ENCODE measurements around the gene CREBL2. TPM values are rescaled to one million over a fixed set of nuclear protein-coding genes. Genes with fewer than 3 reads are reported as not detected.
A peak's percentile ranks its signal among the peaks of the same experiment; 100 is the strongest.
"Not testable (repeated sequence)": the region's sequence is repeated elsewhere in the genome, so short reads cannot be mapped to it uniquely, and the experiment has no call there.

CREBL2 gene, protein sequence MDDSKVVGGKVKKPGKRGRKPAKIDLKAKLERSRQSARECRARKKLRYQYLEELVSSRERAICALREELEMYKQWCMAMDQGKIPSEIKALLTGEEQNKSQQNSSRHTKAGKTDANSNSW
- 9.9 TPM for polyA plus RNA-seq (2012; ENCODE audit: low read depth, missing spikeins)

DNA sequence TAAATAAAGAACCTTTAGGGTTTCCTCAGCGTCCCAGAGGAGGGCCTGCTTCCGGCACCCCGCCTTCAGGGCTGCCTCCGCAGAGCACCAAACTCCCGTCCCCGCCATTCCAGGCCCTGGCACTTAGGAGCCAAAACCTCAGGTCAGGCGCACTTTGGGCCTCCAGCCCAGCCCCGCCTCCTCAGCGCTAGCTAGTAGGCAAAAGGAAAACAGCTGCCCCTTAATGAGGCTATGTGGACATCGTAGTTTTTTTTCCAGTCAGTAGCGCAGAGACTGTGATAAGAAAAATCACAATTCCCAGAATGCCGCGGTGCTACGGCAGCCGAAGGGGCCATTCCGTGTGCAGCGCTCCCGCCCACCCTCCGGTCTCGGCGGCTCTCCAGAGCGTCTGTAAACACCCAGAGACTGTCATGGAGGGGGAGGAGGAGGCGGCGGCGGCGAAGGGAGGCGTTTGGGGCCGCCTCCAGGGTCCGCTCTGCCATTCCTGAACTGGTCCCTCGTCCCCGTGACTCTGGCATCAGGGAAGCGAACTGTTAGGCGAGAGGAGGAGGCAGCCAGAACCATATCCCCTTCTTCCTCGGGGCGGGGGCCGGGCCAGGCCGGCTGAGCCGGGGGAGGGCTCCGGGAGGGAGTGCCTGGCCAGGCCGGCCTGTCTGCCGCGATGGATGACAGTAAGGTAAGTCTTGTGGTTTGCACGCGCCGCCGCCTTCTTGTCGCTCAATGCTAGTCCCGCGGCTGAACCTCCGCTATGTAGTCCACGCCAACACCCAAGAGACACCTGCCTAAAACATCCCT, at the start of gene CREBL2:
Gene CREBL2 (plus strand): TSS at position 365 of the 795 bp plus-strand sequence. CDS start 297 bp downstream, at position 662.
- TF ChIP-seq POU2F2 (IDR thresholded peaks at IDR 0.05; ENCODE audit: low read depth, low read length) (no peak), SPI1 (IDR thresholded peaks at IDR 0.05; ENCODE audit: low read depth, low read length) (no peak), PAX5 (IDR thresholded peaks at IDR 0.05; ENCODE audit: insufficient read depth, low read length, severe bottlenecking) (no peak), POLR2A (IDR thresholded peaks at IDR 0.05; ENCODE audit: low read depth, low read length) (peak; percentile 45), POLR2AphosphoS5 (IDR thresholded peaks at IDR 0.05; ENCODE audit: low read depth, low read length) (peak; percentile 65), TAF1 (IDR thresholded peaks at IDR 0.05; ENCODE audit: low read depth, low read length) (no peak; the same call in 1 of the 2 replicates)
- peak; percentile 92 for FAIRE-seq

DNA sequence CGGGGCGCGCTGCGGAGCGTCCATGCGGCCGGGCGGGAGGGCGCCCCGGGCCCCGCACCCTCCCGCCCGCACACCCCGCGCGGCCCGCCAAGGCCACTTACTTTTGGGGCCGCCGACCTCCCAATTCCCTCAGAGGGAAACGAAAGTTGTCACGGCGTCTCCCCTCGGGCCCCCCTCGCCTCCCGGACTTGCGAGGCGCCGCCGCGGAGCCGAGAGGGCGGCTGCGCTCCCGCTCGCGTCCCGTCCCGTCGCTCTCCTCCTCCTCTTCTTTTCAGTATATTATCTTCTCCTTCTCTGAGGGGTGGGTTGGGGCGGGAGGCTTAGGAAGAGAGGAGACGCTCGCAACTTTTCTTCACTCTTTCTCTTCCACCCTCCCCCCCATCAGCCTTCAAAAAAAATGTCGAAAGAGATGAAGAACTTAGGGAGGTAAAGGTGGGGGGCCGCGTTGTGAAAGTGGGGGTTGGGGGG, 49.6 kb upstream of the CREBL2 start:
- DNase-seq (ENCODE audit: insufficient read length, low spot score) (no peak), FAIRE-seq (no peak)
- 0 out of 2 replicates have a peak, but pooled peaks have one; percentile 28 for TF ChIP-seq TAF1 (IDR thresholded peaks at IDR 0.05; ENCODE audit: low read depth, low read length)
- TF ChIP-seq POU2F2 (IDR thresholded peaks at IDR 0.05; ENCODE audit: low read depth, low read length) = no peak
- TF ChIP-seq POLR2AphosphoS5 (IDR thresholded peaks at IDR 0.05; ENCODE audit: low read depth, low read length) = no peak

More for the DNA sequence above, at the start of gene CREBL2:
- DNase-seq (ENCODE audit: insufficient read length, low spot score) = peak; percentile 73

DNA sequence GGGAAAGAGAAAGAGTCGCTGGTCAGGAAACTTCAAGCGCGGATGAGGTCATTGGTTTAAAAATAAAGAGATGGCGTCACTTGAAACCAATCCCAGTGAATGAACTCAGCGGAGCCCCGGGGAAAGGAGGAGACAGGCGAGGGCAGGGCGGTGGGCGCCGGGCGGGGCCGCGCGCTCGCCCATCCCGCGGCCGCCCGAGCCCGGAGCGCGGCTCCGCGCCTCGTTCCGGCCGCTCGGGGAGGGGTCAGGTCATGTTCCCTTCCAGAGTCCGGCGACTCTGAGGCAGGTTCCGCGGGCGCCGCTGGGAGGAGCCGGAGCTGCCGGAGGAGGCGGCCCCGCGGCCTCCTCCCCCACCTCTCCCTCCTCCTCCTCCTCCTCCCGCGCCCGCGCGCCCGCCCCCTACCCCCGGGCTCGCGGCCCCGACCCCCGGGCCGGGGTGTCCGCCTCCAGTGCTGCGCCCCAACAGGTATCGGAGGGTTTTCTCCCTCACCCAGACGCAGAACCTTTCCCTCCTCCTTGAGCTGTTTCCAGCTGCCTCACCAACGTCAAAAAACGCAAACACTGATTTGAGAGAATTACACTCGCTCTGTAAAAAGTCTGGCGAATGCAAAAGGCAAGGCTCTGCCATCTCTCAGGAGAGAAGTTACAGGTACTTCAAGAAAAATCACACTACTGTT, 49.0 kb upstream of the CREBL2 start, which contains the start of gene DUSP16:
Gene DUSP16 (minus strand): TSS at position 279 of the 677 bp plus-strand sequence. CDS start 41,765 bp downstream, outside the sequence.
- TF ChIP-seq TAF1 (IDR thresholded peaks at IDR 0.05; ENCODE audit: low read depth, low read length) (peak; percentile 35; the same call in 1 of the 2 replicates), SPI1 (IDR thresholded peaks at IDR 0.05; ENCODE audit: low read depth, low read length) (no peak), POLR2A (IDR thresholded peaks at IDR 0.05; ENCODE audit: low read depth, low read length) (peak; percentile 56; the same call in 1 of the 2 replicates), PAX5 (IDR thresholded peaks at IDR 0.05; ENCODE audit: insufficient read depth, low read length, severe bottlenecking) (no peak), POLR2AphosphoS5 (IDR thresholded peaks at IDR 0.05; ENCODE audit: low read depth, low read length) (peak; percentile 65; the same call in 1 of the 2 replicates), POU2F2 (IDR thresholded peaks at IDR 0.05; ENCODE audit: low read depth, low read length) (no peak)
- FAIRE-seq = peak; percentile 85
- DNase-seq (ENCODE audit: insufficient read length, low spot score) = peak; percentile 61

DNA sequence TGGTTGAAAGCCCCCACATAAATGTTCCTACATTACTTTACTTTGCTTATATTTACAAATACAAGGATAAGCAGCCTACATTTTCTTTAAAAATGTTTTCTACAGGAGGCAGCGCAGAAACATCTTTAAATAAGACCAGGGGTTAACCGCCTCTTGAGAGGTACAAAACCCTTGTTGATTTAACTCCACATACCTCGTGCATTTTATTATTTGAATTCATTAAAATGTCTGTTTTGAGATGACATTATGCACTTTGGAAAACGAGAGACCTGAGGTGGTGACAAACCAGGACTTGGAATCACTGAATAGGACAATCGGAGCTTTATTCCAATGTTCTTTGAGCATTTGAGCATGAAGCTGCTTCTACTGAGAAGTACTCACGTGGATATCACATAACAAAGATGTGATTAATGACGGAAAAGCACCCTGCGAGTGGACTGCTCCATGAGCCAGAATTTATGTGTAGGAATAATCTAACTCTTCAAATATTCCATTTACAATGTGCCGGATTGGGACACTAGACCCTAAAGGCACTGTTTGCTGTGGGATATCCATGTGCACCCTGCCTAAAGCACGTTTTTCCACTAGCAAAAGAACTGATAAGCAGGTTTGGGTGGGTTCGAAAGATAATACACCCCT, 48.3 kb upstream of the CREBL2 start:
- no peak for DNase-seq (ENCODE audit: insufficient read length, low spot score)
- no peak for FAIRE-seq
- TF ChIP-seq SPI1 (IDR thresholded peaks at IDR 0.05; ENCODE audit: low read depth, low read length) (no peak), PAX5 (IDR thresholded peaks at IDR 0.05; ENCODE audit: insufficient read depth, low read length, severe bottlenecking) (no peak), POLR2AphosphoS5 (IDR thresholded peaks at IDR 0.05; ENCODE audit: low read depth, low read length) (no peak), POLR2A (IDR thresholded peaks at IDR 0.05; ENCODE audit: low read depth, low read length) (no peak), TAF1 (IDR thresholded peaks at IDR 0.05; ENCODE audit: low read depth, low read length) (no peak), POU2F2 (IDR thresholded peaks at IDR 0.05; ENCODE audit: low read depth, low read length) (no peak)

DNA sequence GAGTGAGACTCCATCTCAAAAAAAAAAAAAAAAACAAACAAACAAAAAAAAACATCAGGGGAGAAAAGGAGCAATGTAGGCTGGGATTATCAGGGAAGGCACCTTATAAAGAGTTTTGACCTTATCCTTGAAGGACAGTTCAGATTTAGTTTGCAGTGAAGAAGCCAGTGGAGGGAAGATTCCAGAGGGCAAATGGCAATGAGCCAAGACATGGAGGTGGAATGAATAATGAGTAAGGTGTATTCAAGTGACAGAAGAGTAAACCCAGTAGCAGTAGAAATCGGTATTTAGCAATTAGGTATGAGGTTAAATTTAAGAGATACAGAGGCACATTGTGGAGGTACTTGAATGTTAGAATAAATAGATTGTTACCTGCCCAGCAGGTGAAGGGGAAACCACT, 46.8 kb upstream of the CREBL2 start:
- FAIRE-seq = no peak

DNA sequence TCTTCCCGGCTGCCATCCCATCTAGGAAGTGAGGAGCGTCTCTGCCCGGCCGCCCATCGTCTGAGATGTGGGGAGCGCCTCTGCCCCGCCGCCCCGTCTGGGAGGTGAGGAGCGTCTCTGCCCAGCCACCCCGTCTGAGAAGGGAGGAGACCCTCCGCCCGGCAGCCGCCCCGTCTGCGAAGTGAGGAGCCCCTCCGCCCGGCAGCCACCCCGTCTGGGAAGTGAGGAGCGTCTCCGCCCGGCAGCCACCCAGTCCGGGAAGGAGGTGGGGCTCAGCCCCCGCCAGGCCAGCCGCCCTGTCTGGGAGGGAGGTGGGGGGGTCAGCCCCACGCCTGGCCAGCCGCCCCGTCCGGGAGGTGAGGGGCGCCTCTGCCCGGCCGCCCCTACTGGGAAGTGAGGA, 45.7 kb upstream of the CREBL2 start:
- not testable (repeated sequence) for DNase-seq (ENCODE audit: insufficient read length, low spot score)

More for the DNA sequence above, 46.8 kb upstream of the CREBL2 start:
- TF ChIP-seq POU2F2 (IDR thresholded peaks at IDR 0.05; ENCODE audit: low read depth, low read length) (no peak), POLR2AphosphoS5 (IDR thresholded peaks at IDR 0.05; ENCODE audit: low read depth, low read length) (no peak), POLR2A (IDR thresholded peaks at IDR 0.05; ENCODE audit: low read depth, low read length) (no peak), TAF1 (IDR thresholded peaks at IDR 0.05; ENCODE audit: low read depth, low read length) (no peak), SPI1 (IDR thresholded peaks at IDR 0.05; ENCODE audit: low read depth, low read length) (no peak), PAX5 (IDR thresholded peaks at IDR 0.05; ENCODE audit: insufficient read depth, low read length, severe bottlenecking) (no peak)
- no peak for DNase-seq (ENCODE audit: insufficient read length, low spot score)

DNA sequence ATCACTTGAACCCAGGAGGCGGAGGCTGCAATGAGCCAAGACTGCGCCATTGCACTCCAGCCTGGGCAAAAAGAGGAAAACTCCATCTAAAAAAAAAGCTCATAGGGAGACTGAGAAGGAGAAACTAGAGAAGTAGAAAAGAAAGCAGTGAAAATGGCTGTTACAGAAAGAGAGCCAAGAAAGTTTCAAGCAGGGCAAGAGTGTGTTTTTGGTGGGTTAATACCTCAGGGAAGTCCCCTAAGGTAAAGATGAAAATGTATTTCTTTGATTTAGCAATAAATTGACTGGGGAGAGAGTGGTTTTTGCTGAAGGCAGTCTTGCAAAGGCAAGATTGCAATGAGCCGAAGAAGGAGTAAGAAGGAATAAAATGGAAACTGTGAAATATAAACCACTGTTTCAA, 39.0 kb upstream of the CREBL2 start:
- FAIRE-seq = no peak
- no peak for DNase-seq (ENCODE audit: insufficient read length, low spot score)
- no peak for TF ChIP-seq TAF1 (IDR thresholded peaks at IDR 0.05; ENCODE audit: low read depth, low read length)
- no peak for TF ChIP-seq POLR2A (IDR thresholded peaks at IDR 0.05; ENCODE audit: low read depth, low read length)
- no peak for TF ChIP-seq POU2F2 (IDR thresholded peaks at IDR 0.05; ENCODE audit: low read depth, low read length)
- TF ChIP-seq PAX5 (IDR thresholded peaks at IDR 0.05; ENCODE audit: insufficient read depth, low read length, severe bottlenecking) = no peak
- TF ChIP-seq POLR2AphosphoS5 (IDR thresholded peaks at IDR 0.05; ENCODE audit: low read depth, low read length) = no peak
- no peak for TF ChIP-seq SPI1 (IDR thresholded peaks at IDR 0.05; ENCODE audit: low read depth, low read length)

More for the DNA sequence above, 45.7 kb upstream of the CREBL2 start:
- FAIRE-seq = not testable (repeated sequence)

DNA sequence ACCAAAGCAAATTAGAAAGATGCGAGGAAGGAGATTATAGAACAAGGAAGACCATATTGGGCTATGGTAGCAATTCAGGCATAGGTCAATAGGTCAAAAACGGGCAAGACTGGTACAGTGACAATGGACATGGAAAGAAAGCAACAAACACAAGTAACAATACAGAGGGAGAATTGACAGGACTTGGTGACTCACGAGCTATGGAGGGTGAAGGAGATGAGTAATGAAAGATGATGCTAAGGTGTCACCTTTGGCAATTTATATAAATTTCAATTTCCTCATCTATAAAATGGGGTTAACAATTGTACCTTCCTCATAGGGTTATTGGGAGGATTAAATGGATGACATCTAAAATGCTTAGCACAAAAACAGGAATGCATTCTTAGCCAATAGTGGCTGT, 33.9 kb upstream of the CREBL2 start:
- FAIRE-seq = no peak
- TF ChIP-seq TAF1 (IDR thresholded peaks at IDR 0.05; ENCODE audit: low read depth, low read length) (no peak), PAX5 (IDR thresholded peaks at IDR 0.05; ENCODE audit: insufficient read depth, low read length, severe bottlenecking) (no peak), SPI1 (IDR thresholded peaks at IDR 0.05; ENCODE audit: low read depth, low read length) (no peak), POU2F2 (IDR thresholded peaks at IDR 0.05; ENCODE audit: low read depth, low read length) (no peak), POLR2A (IDR thresholded peaks at IDR 0.05; ENCODE audit: low read depth, low read length) (no peak), POLR2AphosphoS5 (IDR thresholded peaks at IDR 0.05; ENCODE audit: low read depth, low read length) (no peak)

DNA sequence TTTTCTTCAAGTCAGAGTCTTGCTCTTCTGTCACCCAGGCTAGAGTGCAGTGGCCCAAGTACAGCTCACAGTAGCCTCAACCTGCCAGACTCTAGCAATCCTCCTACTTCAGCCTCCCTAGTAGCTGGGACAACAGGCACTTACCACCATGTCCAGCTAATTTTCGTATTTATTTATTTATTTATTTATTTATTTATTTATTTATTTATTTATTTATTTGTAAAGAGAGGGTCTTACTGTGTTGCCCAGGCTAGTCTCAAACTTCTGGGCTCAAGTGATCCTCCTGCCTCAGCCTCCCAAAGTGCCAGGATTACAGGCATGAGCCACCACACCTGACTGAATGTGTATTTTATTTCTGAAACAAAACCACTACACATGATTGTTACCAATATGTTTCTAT, 31.0 kb upstream of the CREBL2 start:
- DNase-seq (ENCODE audit: insufficient read length, low spot score); FAIRE-seq: not testable (repeated sequence)

More for the DNA sequence above, 33.9 kb upstream of the CREBL2 start:
- no peak for DNase-seq (ENCODE audit: insufficient read length, low spot score)
